NCI-H1694 treated with DMSO at 0.1 percent for 48 hours (cell line): ENCODE measurements around the gene CACNA1C.

Experiments used
- DNase-seq: peaks from one replicate; lab custom pipeline; 2025; lab: John Stamatoyannopoulos, UW

Gene CACNA1C

GRCh38 chr12:2520722-2521246, 468.0 kb downstream of the CACNA1C start:
- DNase-seq, result no peak

GRCh38 chr12:2523317-2523716, 470.5 kb downstream of the CACNA1C start:
- no peak for DNase-seq

- no peak for DNase-seq
Observed at GRCh38 chr12:2523844-2524243, 471.1 kb downstream of the CACNA1C start.

GRCh38 chr12:2526371-2526770, 473.6 kb downstream of the CACNA1C start:
- DNase-seq, result no peak

- DNase-seq, result no peak
Observed at GRCh38 chr12:2528001-2528400, 475.2 kb downstream of the CACNA1C start.

- DNase-seq, result no peak
Observed at GRCh38 chr12:2529807-2530206, 477.0 kb downstream of the CACNA1C start.

- no peak for DNase-seq
Observed at GRCh38 chr12:2531371-2531770, 478.6 kb downstream of the CACNA1C start.

- no peak for DNase-seq
Observed at GRCh38 chr12:2533036-2533435, 480.2 kb downstream of the CACNA1C start.

GRCh38 chr12:2535583-2536204, 482.9 kb downstream of the CACNA1C start:
- no peak for DNase-seq

GRCh38 chr12:2536724-2537123, 483.9 kb downstream of the CACNA1C start:
- DNase-seq, result no peak

GRCh38 chr12:2537868-2538541, 485.2 kb downstream of the CACNA1C start:
- DNase-seq, result no peak

GRCh38 chr12:2539938-2540337, 487.2 kb downstream of the CACNA1C start:
- DNase-seq, result no peak

GRCh38 chr12:2540535-2540941, 487.8 kb downstream of the CACNA1C start:
- DNase-seq, result no peak

- no peak for DNase-seq
Observed at GRCh38 chr12:2541631-2542204, 488.9 kb downstream of the CACNA1C start.

GRCh38 chr12:2543801-2544200, 491.0 kb downstream of the CACNA1C start:
- no peak for DNase-seq

- no peak for DNase-seq
Observed at GRCh38 chr12:2544230-2544629, 491.4 kb downstream of the CACNA1C start.

- no peak for DNase-seq
Observed at GRCh38 chr12:2547273-2548044, 494.7 kb downstream of the CACNA1C start.

GRCh38 chr12:2548081-2548480, 495.3 kb downstream of the CACNA1C start:
- DNase-seq, result no peak

GRCh38 chr12:2550561-2551411, 498.0 kb downstream of the CACNA1C start:
- DNase-seq, result no peak

GRCh38 chr12:2551412-2551900, 498.7 kb downstream of the CACNA1C start:
- DNase-seq, result no peak

GRCh38 chr12:2552000-2552756, 499.4 kb downstream of the CACNA1C start:
- DNase-seq, result no peak
